ENCODE results near the gene RBAK.
"Not testable (repeated sequence)": the region's sequence is repeated elsewhere in the genome, so short reads cannot be mapped to it uniquely, and the experiment has no call there.

The RBAK gene

DNA sequence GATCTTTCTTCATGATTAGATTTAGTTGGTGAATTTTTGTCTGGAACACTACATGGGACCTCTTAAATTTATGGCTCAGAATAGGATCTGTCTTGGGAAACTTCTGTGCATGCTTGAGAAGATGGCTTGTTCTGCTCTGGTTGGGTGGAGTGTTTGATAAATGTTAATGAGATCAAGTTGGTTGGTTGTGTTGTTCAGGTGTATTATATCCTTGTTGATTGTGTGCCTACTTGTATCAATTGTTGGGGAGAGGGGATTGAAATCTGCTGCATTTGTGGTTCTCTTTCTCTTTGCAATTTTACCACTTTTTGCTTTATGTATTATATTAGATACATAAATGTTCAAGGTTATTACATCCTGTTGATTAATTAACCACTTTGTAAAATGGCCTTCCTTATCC lies 6.1 kb downstream of the RBAK start:
- not testable (repeated sequence) for H3K9ac ChIP-seq (ENCODE audit: low read depth, low read length); H3K27ac ChIP-seq (ENCODE audit: low read depth, low read length); H3K4me3 ChIP-seq (ENCODE audit: low read length); H3K27me3 ChIP-seq (ENCODE audit: insufficient read depth, low read length); H3K4me1 ChIP-seq (ENCODE audit: insufficient read depth, low read length)
- Histone ChIP-seq H3K36me3 (ENCODE audit: insufficient read depth, low read length) (peaks cover 77% of the 10 kb centered on the region), H3K9me3 (ENCODE audit: insufficient read depth, low read depth, low read length) (peaks cover 45% of the 10 kb centered on the region)

- Histone ChIP-seq H3K9ac (ENCODE audit: low read depth, low read length) (no peak overlapping the region), H3K4me3 (ENCODE audit: low read length) (no peak overlapping the region), H3K36me3 (ENCODE audit: insufficient read depth, low read length) (peaks cover 91% of the 10 kb centered on the region), H3K9me3 (ENCODE audit: insufficient read depth, low read depth, low read length) (peaks cover 56% of the 10 kb centered on the region), H3K27ac (ENCODE audit: low read depth, low read length) (no peak overlapping the region), H3K27me3 (ENCODE audit: insufficient read depth, low read length) (no peaks in the 10 kb centered on the region), H3K4me1 (ENCODE audit: insufficient read depth, low read length) (no peaks in the 10 kb centered on the region)
- no CpG with 5 or more reads among the region's 1 CpG for WGBS
Measured at GRCh38 chr7:5053175-5053574, 7.5 kb downstream of the RBAK start.

DNA sequence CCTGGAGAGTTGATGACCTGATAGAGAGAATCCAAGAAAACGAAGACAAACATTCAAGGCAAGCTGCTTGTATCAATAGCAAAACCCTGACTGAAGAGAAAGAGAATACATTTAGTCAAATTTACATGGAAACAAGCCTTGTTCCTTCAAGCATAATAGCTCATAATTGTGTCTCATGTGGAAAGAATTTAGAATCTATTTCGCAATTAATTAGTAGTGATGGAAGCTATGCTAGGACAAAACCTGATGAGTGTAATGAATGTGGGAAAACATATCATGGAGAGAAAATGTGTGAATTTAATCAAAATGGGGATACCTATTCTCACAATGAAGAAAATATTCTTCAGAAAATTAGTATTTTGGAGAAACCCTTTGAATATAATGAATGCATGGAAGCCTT lies 18.0 kb downstream of the RBAK start:
- H3K27me3 ChIP-seq (ENCODE audit: insufficient read depth, low read length) = no peaks in the 10 kb centered on the region
- no peak overlapping the region for H3K9ac ChIP-seq (ENCODE audit: low read depth, low read length)
- H3K9me3 ChIP-seq (ENCODE audit: insufficient read depth, low read depth, low read length) = peaks cover 100% of the 10 kb centered on the region
- peaks cover 94% of the 10 kb centered on the region for H3K36me3 ChIP-seq (ENCODE audit: insufficient read depth, low read length)
- H3K27ac ChIP-seq (ENCODE audit: low read depth, low read length) = no peak overlapping the region
- H3K4me1 ChIP-seq (ENCODE audit: insufficient read depth, low read length) = no peaks in the 10 kb centered on the region
- H3K4me3 ChIP-seq (ENCODE audit: low read length) = peak overlapping the region; percentile 26; the same call in 1 of the 2 replicates
- WGBS = 93% methylated on average over 2 of the region's 2 CpGs

GRCh38 chr7:5064391-5065106 lies 18.9 kb downstream of the RBAK start:
- Histone ChIP-seq H3K4me3 (ENCODE audit: low read length) (peak overlapping the region; percentile 29; the same call in 1 of the 2 replicates), H3K27me3 (ENCODE audit: insufficient read depth, low read length) (no peaks in the 10 kb centered on the region), H3K4me1 (ENCODE audit: insufficient read depth, low read length) (no peaks in the 10 kb centered on the region), H3K9me3 (ENCODE audit: insufficient read depth, low read depth, low read length) (peaks cover 100% of the 10 kb centered on the region), H3K9ac (ENCODE audit: low read depth, low read length) (no peak overlapping the region), H3K36me3 (ENCODE audit: insufficient read depth, low read length) (peaks cover 86% of the 10 kb centered on the region), H3K27ac (ENCODE audit: low read depth, low read length) (no peak overlapping the region)
- 100% methylated on average over 7 of the region's 12 CpGs for WGBS

DNA sequence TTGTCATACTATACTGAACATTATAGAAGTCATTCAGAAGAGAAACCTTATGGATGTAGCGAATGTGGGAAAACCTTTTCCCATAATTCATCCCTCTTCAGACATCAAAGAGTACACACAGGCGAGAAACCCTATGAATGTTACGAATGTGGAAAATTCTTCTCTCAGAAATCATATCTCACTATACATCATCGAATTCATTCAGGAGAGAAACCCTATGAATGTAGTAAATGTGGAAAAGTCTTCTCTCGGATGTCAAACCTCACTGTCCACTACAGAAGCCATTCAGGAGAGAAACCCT lies 19.4 kb downstream of the RBAK start:
- no peak overlapping the region for H3K9ac ChIP-seq (ENCODE audit: low read depth, low read length)
- no peak overlapping the region for H3K27ac ChIP-seq (ENCODE audit: low read depth, low read length)
- 96% methylated on average over 3 of the region's 5 CpGs for WGBS
- H3K36me3 ChIP-seq (ENCODE audit: insufficient read depth, low read length) = peaks cover 80% of the 10 kb centered on the region
- no peaks in the 10 kb centered on the region for H3K4me1 ChIP-seq (ENCODE audit: insufficient read depth, low read length)
- peaks cover 100% of the 10 kb centered on the region for H3K9me3 ChIP-seq (ENCODE audit: insufficient read depth, low read depth, low read length)
- no peaks in the 10 kb centered on the region for H3K27me3 ChIP-seq (ENCODE audit: insufficient read depth, low read length)
- peak overlapping the region; percentile 29 for H3K4me3 ChIP-seq (ENCODE audit: low read length)

GRCh38 chr7:5068521-5068920 lies 22.9 kb downstream of the RBAK start:
- Histone ChIP-seq H3K4me1 (ENCODE audit: insufficient read depth, low read length) (no peaks in the 10 kb centered on the region), H3K36me3 (ENCODE audit: insufficient read depth, low read length) (peaks cover 46% of the 10 kb centered on the region), H3K27me3 (ENCODE audit: insufficient read depth, low read length) (no peaks in the 10 kb centered on the region), H3K9me3 (ENCODE audit: insufficient read depth, low read depth, low read length) (peaks cover 75% of the 10 kb centered on the region), H3K9ac (ENCODE audit: low read depth, low read length) (no peak overlapping the region), H3K4me3 (ENCODE audit: low read length) (no peak overlapping the region), H3K27ac (ENCODE audit: low read depth, low read length) (no peak overlapping the region)
- 93% methylated on average over 4 of the region's 4 CpGs for WGBS

DNA sequence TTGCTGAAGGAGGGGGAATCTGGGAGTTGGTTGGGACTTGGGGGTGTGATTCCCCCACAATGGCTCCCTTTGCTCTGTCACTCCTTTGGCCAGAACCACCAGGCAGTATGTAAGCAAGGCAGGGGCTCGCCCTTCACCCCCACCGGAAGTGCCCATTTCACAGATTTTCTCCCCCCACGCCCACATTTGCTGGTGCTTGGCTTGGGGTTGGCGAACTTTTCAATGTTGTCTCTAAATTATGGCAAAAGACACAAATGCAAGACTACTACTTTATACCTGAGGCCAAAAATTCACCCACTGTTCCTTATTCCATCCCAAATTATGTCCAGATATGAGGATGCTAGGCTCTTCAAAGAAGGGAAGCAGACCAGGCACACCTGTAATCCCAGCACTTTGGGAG lies 24.5 kb downstream of the RBAK start:
- H3K27me3 ChIP-seq (ENCODE audit: insufficient read depth, low read length) = no peaks in the 10 kb centered on the region
- WGBS = 92% methylated on average over 4 of the region's 4 CpGs
- no peak overlapping the region for H3K27ac ChIP-seq (ENCODE audit: low read depth, low read length)
- H3K9me3 ChIP-seq (ENCODE audit: insufficient read depth, low read depth, low read length) = peaks cover 58% of the 10 kb centered on the region
- H3K9ac ChIP-seq (ENCODE audit: low read depth, low read length) = no peak overlapping the region
- no peaks in the 10 kb centered on the region for H3K4me1 ChIP-seq (ENCODE audit: insufficient read depth, low read length)
- peaks cover 29% of the 10 kb centered on the region for H3K36me3 ChIP-seq (ENCODE audit: insufficient read depth, low read length)
- no peak overlapping the region for H3K4me3 ChIP-seq (ENCODE audit: low read length)

- H3K4me3 ChIP-seq (ENCODE audit: low read length); H3K36me3 ChIP-seq (ENCODE audit: insufficient read depth, low read length); H3K27me3 ChIP-seq (ENCODE audit: insufficient read depth, low read length); H3K27ac ChIP-seq (ENCODE audit: low read depth, low read length); H3K9ac ChIP-seq (ENCODE audit: low read depth, low read length); H3K4me1 ChIP-seq (ENCODE audit: insufficient read depth, low read length); H3K9me3 ChIP-seq (ENCODE audit: insufficient read depth, low read depth, low read length): not testable (repeated sequence)
- WGBS = 87% methylated on average over 10 of the region's 11 CpGs
Measured at GRCh38 chr7:5075187-5075586, 29.5 kb downstream of the RBAK start.

- H3K27me3 ChIP-seq (ENCODE audit: insufficient read depth, low read length) = no peaks in the 10 kb centered on the region
- 81% methylated on average over 11 of the region's 11 CpGs for WGBS
- no peaks in the 10 kb centered on the region for H3K4me1 ChIP-seq (ENCODE audit: insufficient read depth, low read length)
- H3K4me3 ChIP-seq (ENCODE audit: low read length) = no peak overlapping the region
- no peaks in the 10 kb centered on the region for H3K9me3 ChIP-seq (ENCODE audit: insufficient read depth, low read depth, low read length)
- no peak overlapping the region for H3K9ac ChIP-seq (ENCODE audit: low read depth, low read length)
- H3K27ac ChIP-seq (ENCODE audit: low read depth, low read length) = no peak overlapping the region
- H3K36me3 ChIP-seq (ENCODE audit: insufficient read depth, low read length) = no peaks in the 10 kb centered on the region
Measured at GRCh38 chr7:5077740-5078139, 32.1 kb downstream of the RBAK start.

- WGBS = 87% methylated on average over 7 of the region's 7 CpGs
- Histone ChIP-seq H3K9ac (ENCODE audit: low read depth, low read length) (no peak overlapping the region), H3K9me3 (ENCODE audit: insufficient read depth, low read depth, low read length) (no peaks in the 10 kb centered on the region), H3K36me3 (ENCODE audit: insufficient read depth, low read length) (no peaks in the 10 kb centered on the region), H3K27ac (ENCODE audit: low read depth, low read length) (no peak overlapping the region), H3K27me3 (ENCODE audit: insufficient read depth, low read length) (peaks cover 8% of the 10 kb centered on the region), H3K4me3 (ENCODE audit: low read length) (no peak overlapping the region), H3K4me1 (ENCODE audit: insufficient read depth, low read length) (no peaks in the 10 kb centered on the region)
Measured at GRCh38 chr7:5082806-5083205, 37.1 kb downstream of the RBAK start.

DNA sequence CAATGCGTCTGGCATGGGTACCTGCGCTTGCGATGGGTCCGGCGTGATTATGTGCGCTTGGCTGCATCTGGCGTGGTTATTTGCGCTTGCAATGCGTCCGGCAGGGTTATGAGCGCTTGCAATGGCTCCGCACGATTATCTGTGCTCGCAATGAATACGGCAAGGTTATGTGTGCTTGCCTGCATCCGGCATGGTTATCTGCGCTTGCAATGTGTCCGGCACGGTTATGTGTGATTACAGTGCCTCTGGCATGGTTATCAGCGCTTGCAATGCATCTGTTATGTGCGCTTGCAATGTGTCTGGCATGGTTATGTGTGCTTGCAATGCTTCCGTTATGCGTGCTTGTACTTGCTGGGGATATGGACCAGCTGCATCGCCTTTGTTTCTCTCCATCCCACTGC lies 37.7 kb downstream of the RBAK start:
- Histone ChIP-seq H3K9me3 (ENCODE audit: insufficient read depth, low read depth, low read length) (no peaks in the 10 kb centered on the region), H3K9ac (ENCODE audit: low read depth, low read length) (no peak overlapping the region), H3K27ac (ENCODE audit: low read depth, low read length) (no peak overlapping the region), H3K4me1 (ENCODE audit: insufficient read depth, low read length) (no peaks in the 10 kb centered on the region), H3K27me3 (ENCODE audit: insufficient read depth, low read length) (peaks cover 8% of the 10 kb centered on the region), H3K36me3 (ENCODE audit: insufficient read depth, low read length) (no peaks in the 10 kb centered on the region), H3K4me3 (ENCODE audit: low read length) (no peak overlapping the region)
- 93% methylated on average over 24 of the region's 24 CpGs for WGBS

DNA sequence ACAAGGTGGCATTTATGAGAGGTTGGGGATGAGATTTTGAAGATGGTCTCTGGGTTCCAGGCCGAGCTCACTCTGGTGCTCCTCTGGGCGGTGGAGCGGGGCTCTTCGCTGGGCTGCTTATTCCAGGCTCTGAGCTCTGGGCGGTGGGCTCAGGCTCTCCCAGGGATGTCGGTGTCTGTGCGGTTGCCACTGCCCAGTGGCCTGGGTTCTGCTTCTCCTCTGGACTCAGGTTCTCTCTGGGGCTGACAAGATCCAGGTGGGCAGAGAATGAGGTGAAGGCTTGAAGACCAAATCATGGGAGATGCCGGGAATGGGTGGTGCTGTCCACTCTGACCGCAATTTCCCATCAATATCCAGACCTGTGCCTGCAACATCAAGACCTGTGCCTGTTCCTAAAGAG lies 40.6 kb downstream of the RBAK start:
- no peaks in the 10 kb centered on the region for H3K36me3 ChIP-seq (ENCODE audit: insufficient read depth, low read length)
- H3K9ac ChIP-seq (ENCODE audit: low read depth, low read length) = no peak overlapping the region
- H3K4me1 ChIP-seq (ENCODE audit: insufficient read depth, low read length) = no peaks in the 10 kb centered on the region
- peaks cover 8% of the 10 kb centered on the region for H3K27me3 ChIP-seq (ENCODE audit: insufficient read depth, low read length)
- H3K4me3 ChIP-seq (ENCODE audit: low read length) = no peak overlapping the region
- 81% methylated on average over 9 of the region's 9 CpGs for WGBS
- H3K9me3 ChIP-seq (ENCODE audit: insufficient read depth, low read depth, low read length) = no peaks in the 10 kb centered on the region
- H3K27ac ChIP-seq (ENCODE audit: low read depth, low read length) = no peak overlapping the region
